ENCODE measurements around the gene KTN1.

KTN1 gene

DNA sequence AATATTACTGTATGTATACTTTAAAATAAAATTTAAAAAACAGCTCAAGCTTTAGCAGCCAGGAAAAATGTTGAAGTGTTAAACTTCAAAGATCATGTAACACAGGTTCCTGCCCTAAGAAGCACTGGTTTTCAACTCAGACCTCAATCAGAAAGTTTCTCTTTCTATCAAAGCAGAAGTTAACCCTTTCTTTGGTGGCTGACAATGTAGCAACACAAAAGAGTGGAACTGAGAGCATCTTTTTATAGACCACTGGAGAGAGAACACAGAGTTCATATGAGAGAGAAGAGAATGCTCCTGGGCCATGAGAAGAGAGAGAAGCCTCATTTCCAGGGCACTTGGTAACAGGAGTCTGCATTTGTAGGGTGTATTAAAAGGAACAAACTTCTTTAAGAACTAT lies 42.2 kb upstream of the KTN1 start:
- no peak for TF ChIP-seq GABPA (IDR thresholded peaks at IDR 0.05; ENCODE audit: low read depth)
- no peak for TF ChIP-seq SPI1 (IDR thresholded peaks at IDR 0.05; ENCODE audit: borderline replicate concordance, low read depth)
- TF ChIP-seq, protein P1, sequence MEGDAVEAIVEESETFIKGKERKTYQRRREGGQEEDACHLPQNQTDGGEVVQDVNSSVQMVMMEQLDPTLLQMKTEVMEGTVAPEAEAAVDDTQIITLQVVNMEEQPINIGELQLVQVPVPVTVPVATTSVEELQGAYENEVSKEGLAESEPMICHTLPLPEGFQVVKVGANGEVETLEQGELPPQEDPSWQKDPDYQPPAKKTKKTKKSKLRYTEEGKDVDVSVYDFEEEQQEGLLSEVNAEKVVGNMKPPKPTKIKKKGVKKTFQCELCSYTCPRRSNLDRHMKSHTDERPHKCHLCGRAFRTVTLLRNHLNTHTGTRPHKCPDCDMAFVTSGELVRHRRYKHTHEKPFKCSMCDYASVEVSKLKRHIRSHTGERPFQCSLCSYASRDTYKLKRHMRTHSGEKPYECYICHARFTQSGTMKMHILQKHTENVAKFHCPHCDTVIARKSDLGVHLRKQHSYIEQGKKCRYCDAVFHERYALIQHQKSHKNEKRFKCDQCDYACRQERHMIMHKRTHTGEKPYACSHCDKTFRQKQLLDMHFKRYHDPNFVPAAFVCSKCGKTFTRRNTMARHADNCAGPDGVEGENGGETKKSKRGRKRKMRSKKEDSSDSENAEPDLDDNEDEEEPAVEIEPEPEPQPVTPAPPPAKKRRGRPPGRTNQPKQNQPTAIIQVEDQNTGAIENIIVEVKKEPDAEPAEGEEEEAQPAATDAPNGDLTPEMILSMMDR (IDR thresholded peaks at IDR 0.05; ENCODE audit: insufficient read depth, low read length): no peak
- no peak for TF ChIP-seq POLR2AphosphoS5 (IDR thresholded peaks at IDR 0.05; ENCODE audit: low read depth)
- TF ChIP-seq, protein P2, sequence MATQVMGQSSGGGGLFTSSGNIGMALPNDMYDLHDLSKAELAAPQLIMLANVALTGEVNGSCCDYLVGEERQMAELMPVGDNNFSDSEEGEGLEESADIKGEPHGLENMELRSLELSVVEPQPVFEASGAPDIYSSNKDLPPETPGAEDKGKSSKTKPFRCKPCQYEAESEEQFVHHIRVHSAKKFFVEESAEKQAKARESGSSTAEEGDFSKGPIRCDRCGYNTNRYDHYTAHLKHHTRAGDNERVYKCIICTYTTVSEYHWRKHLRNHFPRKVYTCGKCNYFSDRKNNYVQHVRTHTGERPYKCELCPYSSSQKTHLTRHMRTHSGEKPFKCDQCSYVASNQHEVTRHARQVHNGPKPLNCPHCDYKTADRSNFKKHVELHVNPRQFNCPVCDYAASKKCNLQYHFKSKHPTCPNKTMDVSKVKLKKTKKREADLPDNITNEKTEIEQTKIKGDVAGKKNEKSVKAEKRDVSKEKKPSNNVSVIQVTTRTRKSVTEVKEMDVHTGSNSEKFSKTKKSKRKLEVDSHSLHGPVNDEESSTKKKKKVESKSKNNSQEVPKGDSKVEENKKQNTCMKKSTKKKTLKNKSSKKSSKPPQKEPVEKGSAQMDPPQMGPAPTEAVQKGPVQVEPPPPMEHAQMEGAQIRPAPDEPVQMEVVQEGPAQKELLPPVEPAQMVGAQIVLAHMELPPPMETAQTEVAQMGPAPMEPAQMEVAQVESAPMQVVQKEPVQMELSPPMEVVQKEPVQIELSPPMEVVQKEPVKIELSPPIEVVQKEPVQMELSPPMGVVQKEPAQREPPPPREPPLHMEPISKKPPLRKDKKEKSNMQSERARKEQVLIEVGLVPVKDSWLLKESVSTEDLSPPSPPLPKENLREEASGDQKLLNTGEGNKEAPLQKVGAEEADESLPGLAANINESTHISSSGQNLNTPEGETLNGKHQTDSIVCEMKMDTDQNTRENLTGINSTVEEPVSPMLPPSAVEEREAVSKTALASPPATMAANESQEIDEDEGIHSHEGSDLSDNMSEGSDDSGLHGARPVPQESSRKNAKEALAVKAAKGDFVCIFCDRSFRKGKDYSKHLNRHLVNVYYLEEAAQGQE (IDR thresholded peaks at IDR 0.05; ENCODE audit: insufficient replicate concordance, low read depth): no peak
- Histone ChIP-seq H3K4me3 (replicated peaks; ENCODE audit: insufficient read depth, low read length) (no peak overlapping the region), H3K27ac (replicated peaks) (no peak overlapping the region), H3K27me3 (ENCODE audit: insufficient read depth, poor library complexity, severe bottlenecking) (no peaks in the 10 kb centered on the region)
- DNase-seq (ENCODE audit: low read depth in 1 of 2, low spot score in 1 of 2): no peak

DNA sequence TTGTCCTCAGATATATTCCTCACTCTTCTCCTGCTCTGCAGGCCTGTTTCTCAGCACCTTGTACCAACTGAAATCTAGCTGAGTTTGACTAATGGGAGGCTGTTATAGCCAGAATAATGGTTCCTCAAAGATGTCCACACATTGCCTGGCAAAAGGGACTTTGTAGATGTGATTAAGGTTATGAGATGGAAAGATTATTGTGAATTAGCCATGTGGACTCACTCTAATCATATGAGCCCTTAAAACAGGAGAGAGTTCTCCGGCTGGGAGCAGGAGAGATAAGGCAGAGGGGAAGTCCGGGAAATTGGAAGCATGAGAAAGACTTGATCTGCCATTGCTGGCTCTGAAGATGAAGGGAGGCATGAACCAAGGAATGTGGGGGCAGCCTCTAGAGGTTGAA lies 40.0 kb upstream of the KTN1 start:
- H3K4me3 ChIP-seq (replicated peaks; ENCODE audit: insufficient read depth, low read length): no peak overlapping the region
- H3K27ac ChIP-seq (replicated peaks): no peak overlapping the region
- no peak for TF ChIP-seq POLR2AphosphoS5 (IDR thresholded peaks at IDR 0.05; ENCODE audit: low read depth)
- no peak for TF ChIP-seq SPI1 (IDR thresholded peaks at IDR 0.05; ENCODE audit: borderline replicate concordance, low read depth)
- TF ChIP-seq GABPA (IDR thresholded peaks at IDR 0.05; ENCODE audit: low read depth): no peak
- TF ChIP-seq, protein P1 (IDR thresholded peaks at IDR 0.05; ENCODE audit: insufficient read depth, low read length): no peak
- TF ChIP-seq, protein P2 (IDR thresholded peaks at IDR 0.05; ENCODE audit: insufficient replicate concordance, low read depth): no peak
- DNase-seq (ENCODE audit: low read depth in 1 of 2, low spot score in 1 of 2): no peak
- no peaks in the 10 kb centered on the region for H3K27me3 ChIP-seq (ENCODE audit: insufficient read depth, poor library complexity, severe bottlenecking)

DNA sequence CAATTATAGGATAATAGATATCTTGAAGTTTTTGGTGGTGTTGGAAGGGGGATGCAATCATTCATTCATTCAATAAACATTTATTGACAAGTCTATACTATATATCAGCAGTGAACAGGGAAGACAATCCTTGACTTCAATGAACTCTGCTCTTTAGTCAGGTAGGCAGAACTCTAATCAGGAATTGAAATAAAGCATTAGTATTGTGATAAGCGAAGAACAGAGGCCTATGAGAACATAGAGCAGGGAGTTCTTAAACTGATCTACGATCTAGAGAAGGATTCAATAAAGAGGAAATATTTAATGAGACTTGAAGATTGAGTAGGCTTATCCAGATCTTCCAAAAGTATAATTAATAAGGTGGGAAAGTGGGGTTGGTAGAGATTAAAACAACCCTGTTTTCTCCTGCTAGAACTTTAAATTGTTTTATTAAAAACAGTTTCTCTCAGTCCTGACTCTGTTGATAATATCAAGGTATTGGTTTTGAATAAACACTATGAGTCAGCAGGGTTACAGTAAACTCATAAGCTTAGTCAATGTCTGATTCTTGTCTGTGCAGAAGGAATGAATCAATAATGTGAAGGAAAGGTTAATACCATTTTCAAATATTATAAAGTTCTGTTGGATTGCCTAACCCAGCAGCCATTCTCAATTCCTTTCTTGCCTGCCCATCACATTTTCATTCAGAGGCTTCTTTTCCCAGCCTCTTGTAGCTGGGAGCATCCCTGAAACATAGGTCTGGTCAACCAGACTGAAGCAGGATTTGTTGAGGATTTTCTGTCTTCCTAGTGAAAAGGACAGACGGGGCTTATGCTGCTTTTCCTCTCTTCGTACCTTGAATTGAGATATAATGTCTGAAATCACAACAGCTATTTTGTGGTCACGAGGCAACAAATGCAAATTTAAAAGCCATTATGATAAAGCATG lies 38.9 kb upstream of the KTN1 start:
- Histone ChIP-seq H3K4me3 (replicated peaks; ENCODE audit: insufficient read depth, low read length) (no peak overlapping the region), H3K27ac (replicated peaks) (no peak overlapping the region), H3K27me3 (ENCODE audit: insufficient read depth, poor library complexity, severe bottlenecking) (no peaks in the 10 kb centered on the region)
- TF ChIP-seq POLR2AphosphoS5 (IDR thresholded peaks at IDR 0.05; ENCODE audit: low read depth) (no peak), GABPA (IDR thresholded peaks at IDR 0.05; ENCODE audit: low read depth) (no peak)
- DNase-seq (ENCODE audit: low read depth in 1 of 2, low spot score in 1 of 2): no peak

DNA sequence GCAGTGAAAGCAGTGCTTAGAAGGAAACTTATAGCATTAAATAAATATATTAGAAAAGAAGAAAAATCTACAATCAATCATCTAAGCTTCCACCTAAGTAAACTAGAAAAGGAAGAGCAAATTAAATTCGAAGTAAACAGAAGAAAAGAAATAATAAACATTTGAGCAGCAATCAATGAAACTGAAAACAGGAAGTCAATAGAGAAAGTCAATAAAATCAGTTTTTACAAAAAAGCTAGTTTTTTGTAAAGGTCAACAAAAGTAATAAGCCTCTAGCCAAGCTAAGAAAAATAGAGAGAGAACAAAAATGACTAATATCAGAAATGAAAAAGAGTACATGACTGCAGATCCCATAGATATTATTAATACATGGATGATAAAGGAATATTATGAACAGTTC lies 34.2 kb upstream of the KTN1 start:
- no peaks in the 10 kb centered on the region for H3K27me3 ChIP-seq (ENCODE audit: insufficient read depth, poor library complexity, severe bottlenecking)
- no peak overlapping the region for H3K4me3 ChIP-seq (replicated peaks; ENCODE audit: insufficient read depth, low read length)
- H3K27ac ChIP-seq (replicated peaks): no peak overlapping the region
- TF ChIP-seq, protein P2 (IDR thresholded peaks at IDR 0.05; ENCODE audit: insufficient replicate concordance, low read depth): no peak
- TF ChIP-seq, protein P1 (IDR thresholded peaks at IDR 0.05; ENCODE audit: insufficient read depth, low read length): no peak
- 0 out of 2 replicates have a peak, but pooled peaks have one; percentile 32 for TF ChIP-seq SPI1 (IDR thresholded peaks at IDR 0.05; ENCODE audit: borderline replicate concordance, low read depth)
- no peak for DNase-seq (ENCODE audit: low read depth in 1 of 2, low spot score in 1 of 2)
